Cortex of kidney (tissue), 1 donor: Measurements from ENCODE around the gene GIPC2.
"Not testable (repeated sequence)": the region's sequence is repeated elsewhere in the genome, so short reads cannot be mapped to it uniquely, and the experiment has no call there.

Source experiments
- DNase-seq: peaks from one replicate; lab custom pipeline; 2025; lab: John Stamatoyannopoulos, UW

GIPC2 gene

GRCh38 chr1:78036450-78036849 is 9.3 kb upstream of the GIPC2 start:
- DNase-seq = no peak

DNA sequence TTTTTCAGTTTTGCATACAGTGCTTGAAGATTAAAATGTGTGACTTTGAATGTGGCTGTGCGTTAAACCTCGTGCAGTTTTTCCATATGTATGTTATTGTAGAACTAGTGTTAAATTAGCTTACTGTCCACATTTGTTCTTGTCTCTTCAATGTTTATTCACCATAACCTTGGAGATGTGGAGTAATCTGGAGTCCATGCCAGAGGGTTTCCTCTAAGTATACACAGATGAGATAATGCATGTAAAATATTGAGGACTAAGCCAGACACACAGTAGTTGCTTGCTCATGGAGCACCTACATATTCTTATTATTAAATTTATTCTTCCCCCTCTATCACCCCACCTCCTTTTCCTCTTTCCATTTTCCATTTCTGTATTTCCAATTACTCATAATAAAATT is 7.7 kb upstream of the GIPC2 start:
- no peak for DNase-seq

DNA sequence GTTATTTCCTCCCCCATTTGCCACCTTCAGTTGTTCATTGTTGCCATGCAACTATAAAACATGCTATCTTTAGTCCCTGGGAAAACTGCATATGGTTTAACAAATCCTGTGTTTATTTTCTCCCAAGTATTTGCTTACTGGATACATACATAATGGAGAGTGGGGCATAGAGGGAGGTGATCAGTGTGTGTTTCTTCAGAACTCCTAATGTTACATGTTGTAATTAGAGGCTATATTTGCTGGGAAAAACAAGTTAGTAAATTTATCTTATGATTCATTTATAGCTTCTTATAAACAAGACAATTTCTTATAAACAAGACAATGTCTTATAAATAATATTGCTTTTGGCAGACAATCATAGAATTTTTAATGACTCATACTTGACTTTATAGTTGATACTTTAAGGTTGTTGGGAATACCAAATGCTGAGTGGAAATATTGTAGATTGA is 7.3 kb upstream of the GIPC2 start:
- no peak for DNase-seq

DNA sequence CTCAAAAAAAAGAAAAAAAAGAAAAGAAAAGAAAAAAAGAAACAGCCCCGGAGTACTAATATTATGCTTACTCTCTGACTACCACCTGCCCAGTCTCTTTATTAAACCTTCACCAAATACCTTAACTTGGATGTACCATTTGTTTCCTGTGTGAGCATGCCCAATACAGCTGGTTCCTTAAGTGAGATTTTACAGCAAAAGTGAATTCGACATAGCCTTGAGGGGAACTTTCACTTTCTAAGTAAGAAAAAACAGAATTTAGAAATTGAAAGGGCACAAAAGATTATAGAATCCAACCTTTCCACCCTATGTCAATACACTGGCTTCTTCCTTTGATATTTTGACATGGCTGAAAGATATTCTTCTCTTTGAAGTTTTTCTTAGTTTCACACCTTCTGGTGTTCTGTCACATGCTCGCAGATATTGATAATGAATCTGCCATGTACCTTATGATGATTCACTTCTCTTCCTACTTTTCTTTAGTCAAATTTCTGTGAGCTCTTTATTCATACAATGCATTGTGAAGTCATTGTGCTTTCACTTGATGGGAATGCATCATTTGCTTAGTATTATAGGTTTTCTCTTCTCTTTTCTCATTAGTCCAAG is 5.2 kb upstream of the GIPC2 start:
- DNase-seq = no peak

- DNase-seq = no peak
Measured at GRCh38 chr1:78043436-78043835, 2.3 kb upstream of the GIPC2 start.

GRCh38 chr1:78044796-78045562 is 787 bp upstream of the GIPC2 start:
- no peak for DNase-seq

GRCh38 chr1:78045563-78045925 is 222 bp upstream of the GIPC2 start:
- no peak for DNase-seq

- no peak for DNase-seq
Measured at GRCh38 chr1:78047106-78047505, 1.3 kb downstream of the GIPC2 start.

- no peak for DNase-seq
Measured at GRCh38 chr1:78047631-78048030, 1.9 kb downstream of the GIPC2 start.

- no peak for DNase-seq
Measured at GRCh38 chr1:78048446-78048845, 2.7 kb downstream of the GIPC2 start.

DNA sequence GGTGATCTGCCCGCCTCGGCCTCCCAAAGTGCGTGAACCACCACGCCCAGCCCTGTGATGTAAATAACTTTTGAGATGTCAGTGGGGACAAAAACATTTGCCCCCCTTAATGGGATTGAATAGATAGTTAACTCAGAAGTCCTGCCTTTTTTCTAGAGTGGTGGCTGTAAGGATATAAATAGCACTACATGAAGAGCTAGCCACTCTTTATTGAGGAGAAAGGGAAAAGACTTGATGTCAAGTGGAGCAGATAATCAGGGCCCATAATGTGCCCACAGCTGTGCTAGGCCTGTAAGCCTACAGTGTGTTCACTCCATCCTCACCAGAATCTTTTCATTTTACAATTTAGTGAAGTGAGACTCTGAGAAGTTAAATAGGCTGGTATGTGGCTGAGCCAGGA is 3.6 kb downstream of the GIPC2 start:
- no peak for DNase-seq

- no peak for DNase-seq
Measured at GRCh38 chr1:78051005-78051404, 5.2 kb downstream of the GIPC2 start.

- DNase-seq = no peak
Measured at GRCh38 chr1:78052685-78053405, 7.1 kb downstream of the GIPC2 start.

GRCh38 chr1:78053498-78053897 is 7.7 kb downstream of the GIPC2 start:
- DNase-seq = no peak

- DNase-seq = no peak
Measured at GRCh38 chr1:78054559-78054958, 8.8 kb downstream of the GIPC2 start.

DNA sequence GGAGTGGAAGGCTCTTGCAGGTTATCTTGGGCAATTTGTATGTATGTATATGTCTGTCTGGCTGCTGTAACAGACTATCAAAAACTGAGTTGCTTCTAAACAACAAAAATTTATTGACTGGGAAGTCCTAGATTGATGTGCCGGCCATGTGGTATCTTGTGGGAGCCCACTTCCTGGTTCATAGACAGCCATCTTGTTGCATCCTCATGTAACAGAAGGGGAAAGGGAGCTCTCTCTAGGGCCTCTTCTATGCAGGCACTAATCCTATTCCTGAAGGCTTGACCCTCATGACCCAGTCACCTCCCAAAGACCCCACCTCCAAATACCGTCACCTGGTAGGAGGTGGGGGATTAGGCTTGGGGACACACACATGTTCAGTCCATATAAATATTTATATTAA is 9.2 kb downstream of the GIPC2 start:
- DNase-seq = no peak

DNA sequence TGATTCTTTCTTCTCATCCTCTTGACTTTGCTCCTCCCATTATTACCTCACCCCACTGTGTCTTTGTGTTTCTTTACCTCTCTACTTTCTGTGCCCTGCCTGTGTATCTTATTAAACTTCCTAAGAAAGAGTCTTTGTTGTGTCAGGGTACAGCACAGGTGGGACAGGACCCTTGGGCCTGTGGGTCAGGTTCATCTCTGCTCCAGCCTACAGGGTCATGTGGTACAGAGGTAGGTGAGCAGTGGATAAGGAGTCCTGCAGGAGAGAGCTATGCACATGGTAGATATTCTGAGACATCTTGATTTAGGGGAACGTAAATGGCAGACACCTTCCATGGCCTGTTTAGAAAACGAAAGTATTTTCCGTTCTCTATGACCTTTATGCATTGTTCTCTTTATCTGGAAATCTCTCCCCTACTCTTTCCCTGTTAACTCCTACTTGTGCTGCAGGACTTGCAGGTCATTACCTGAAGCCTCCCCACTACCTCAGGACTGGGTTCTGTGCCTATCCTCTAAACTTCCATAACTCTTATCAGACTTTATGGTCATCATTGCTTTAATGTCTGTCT is 9.9 kb downstream of the GIPC2 start:
- no peak for DNase-seq

DNA sequence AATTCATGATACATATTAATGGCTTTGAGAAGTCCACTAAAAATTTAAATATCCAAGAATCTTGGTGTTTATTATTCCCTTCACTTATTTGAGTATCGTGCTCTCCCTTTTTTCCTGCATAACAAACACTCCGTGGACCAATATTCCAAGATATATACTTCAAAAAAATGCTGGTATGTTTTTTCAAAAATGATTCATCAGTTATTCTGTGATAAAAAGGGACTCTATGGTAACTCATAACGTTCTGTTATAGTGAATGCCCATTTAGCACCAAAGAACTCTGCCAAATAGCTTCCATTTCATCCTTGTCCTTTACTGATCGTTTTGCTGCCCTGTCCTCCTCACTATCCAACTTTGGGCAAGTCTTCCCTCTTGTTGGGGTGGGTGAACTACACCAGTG is 12.9 kb downstream of the GIPC2 start:
- DNase-seq = no peak

DNA sequence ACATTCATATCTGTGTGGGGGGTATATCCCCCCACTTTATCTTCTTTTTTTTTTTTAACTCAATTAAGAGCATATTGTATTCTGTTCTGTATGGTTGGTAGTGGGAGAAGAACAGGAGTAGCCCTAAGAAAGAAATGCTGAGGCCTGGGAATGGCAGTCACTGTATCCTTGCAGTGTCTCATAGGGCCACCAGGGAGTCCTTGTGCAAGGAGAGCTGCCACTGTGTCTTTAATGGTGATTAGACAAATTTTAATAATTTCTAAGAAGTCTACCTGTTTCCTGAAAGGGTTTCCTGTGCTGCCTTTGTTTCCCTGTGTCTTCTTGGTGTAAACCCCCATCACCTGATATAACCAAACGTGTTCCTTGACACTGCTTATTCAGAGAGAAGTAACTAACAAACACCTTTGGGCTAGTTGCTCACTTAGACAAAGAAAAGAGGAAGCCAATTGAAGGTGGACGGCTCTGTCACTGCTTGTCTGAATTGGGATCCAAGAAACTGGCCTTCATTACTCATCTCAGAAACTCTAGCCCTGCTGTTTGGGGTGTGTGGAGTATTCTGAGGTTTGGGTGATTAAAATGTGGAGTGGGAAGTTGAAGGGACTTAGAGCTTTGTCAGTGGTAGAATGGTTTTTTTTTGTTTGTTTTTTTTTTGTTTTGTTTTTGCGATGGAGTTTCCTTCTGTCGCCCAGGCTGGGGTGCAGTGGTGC is 15.2 kb downstream of the GIPC2 start:
- DNase-seq = no peak

DNA sequence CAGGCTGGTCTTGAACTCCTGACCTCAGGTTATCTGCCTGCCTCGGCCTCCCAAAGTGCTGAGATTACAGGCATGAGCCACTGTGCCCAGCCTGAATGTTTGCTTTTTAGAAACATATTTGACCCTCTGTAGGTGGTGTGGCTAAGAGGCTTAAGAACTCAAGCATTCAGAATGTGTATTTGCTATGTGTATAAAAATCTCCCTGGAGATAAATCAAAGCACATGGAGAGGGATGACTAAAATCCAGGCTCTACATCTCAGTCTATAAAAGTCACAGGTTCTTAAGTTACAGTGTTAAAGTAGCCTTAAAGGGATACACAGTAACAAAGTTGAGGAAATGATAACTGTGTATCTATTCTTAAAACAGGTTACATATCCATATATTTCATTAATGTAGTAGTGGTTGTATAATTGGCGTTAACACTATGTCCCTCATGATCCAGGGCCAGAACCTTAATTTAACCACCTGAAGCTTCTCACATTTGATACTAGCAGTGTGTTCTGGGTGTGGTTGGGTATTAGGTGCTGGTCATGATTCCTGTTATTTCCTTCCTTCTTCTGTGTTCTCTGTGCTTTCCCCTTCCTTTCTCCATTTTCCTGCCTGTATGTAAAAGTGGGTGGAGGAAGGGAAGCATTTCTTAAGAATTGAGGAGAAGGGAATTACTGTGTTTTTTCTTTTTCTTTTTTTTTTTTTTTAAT is 16.2 kb downstream of the GIPC2 start:
- no peak for DNase-seq

DNA sequence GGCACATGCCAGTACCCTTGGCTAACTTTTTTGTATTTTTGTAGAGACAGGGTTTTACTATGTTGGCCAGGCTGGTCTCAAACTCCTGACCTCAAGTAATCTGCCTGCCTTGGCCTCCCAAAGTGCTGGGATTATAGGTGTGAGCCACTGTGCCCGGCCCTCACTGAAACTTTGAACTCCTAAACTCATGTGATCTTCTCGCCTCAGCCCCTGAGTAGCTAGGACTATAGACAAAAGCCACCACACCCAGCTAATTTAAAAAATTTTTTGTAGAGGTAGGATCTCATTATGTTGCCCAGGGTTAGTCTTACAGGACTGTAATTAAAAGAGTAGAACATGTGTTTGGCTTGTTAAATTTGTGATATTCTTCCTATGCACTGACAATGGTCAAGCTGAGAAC is 19.1 kb downstream of the GIPC2 start:
- not testable (repeated sequence) for DNase-seq
